ENCODE results near the gene NID1.

The NID1 gene

GRCh38 chr1:236065509-236066005 is 667 bp upstream of the NID1 start:
- no peak for DNase-seq

DNA sequence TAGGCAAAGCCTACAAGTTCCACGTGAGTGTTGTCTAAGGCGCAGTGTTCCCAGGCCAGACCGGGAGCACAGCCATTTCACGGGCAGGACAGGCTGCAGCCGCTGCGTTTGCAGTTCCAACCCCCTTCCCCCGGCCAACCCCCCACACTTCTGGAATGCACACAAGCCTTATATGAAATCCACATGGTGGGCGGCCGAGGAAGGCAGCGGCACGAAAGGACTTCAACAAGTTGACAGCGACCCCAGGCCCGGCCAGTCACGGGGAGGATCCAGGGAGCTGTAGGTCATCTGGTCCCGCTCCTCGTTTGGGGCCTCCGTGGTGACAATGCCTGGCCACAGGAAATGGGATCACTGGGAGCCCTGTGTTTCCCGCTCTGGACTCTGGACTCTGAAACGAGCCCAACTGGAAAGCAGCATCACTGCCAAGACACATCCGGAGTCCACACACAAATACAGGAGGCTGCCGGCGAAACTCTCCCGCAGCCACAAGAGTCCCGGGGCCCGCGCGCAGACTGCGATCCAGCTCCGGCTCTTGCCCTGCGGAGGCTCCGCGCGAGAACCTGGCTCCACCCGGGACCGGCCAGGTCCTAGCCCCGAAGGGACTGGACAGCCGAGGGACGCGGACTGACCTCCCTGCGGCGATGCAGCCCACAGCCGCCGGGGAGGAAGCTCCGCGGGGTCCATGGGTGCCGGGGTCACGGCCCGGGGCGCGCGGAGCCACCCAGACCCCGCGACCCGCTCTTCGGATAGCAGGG is 794 bp downstream of the NID1 start:
- DNase-seq, result peak; percentile 89

DNA sequence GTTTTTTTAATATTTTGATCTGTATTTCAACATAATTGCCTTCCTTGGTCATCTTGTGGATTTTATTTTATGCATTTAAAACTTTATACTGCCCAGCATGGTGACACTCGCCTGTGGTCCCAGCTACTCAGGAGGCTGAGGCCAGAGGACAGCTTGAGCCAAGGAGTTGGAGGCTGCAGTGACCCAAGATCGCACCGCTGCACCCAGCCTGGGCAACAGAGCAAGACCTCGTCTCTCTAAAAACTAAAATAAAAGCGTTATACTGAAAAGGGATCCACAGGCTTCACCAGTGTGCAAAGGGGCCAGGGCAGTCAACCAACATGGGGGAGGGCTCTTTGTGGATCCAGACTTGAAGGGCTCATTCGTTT is 1.4 kb downstream of the NID1 start:
- no peak for DNase-seq

- no peak for DNase-seq
These were observed 4.6 kb downstream of the NID1 start for GRCh38 chr1:236060286-236060685.

DNA sequence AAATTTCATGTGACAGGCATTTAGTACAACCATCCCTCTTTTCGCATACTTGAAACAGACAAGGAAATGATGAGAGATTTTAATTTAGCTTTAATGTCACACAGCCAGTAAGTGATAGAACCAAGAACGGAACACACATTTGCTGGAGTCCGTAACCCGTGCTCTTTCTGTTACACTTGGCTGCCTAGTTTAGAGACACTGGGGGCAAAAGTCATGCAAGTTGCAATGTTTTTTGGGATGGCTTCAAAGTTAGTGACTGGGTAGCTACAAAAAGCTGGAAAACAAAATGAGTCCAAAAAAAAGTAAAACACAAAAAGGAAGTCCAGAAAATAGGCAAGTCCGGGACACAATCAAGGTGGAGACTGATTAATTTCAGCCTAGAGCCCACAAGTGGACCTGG is 5.9 kb downstream of the NID1 start:
- DNase-seq, result no peak

DNA sequence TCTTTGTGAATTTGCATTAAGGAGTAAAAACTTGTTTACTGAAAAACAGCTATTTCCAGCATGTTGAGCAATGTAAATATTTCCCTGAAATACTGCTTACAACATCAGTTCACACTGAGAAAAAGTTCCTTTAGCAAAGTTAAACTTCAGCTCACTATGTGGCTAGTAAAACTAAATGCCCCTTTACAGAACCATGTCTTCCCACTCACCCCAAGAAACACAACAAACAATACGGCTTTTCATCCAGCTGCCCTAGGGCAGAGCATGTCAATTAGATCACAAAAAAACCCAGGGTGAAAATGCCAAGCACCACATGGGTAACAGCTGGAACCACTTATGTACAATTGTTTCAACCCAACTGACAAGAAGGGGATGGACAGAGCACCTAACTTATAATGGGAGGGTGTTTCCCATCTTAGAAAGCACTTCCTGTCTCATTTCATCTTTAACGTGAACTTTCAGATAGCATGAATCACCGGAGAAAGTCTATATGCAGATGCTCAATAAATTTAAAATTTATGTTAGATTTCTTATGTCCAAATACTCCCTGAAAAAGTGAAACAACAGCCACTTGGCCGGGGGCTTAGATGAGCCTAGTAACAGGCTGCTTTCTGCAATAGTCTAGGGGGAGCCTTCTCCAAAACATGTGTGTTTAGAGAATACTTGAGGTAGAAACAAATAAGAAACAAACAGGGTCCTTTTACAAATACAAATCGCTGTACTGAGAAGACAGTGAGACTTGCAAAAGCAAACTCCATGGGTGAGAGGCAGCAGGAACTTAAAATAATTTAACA is 6.6 kb downstream of the NID1 start:
- DNase-seq, result no peak

DNA sequence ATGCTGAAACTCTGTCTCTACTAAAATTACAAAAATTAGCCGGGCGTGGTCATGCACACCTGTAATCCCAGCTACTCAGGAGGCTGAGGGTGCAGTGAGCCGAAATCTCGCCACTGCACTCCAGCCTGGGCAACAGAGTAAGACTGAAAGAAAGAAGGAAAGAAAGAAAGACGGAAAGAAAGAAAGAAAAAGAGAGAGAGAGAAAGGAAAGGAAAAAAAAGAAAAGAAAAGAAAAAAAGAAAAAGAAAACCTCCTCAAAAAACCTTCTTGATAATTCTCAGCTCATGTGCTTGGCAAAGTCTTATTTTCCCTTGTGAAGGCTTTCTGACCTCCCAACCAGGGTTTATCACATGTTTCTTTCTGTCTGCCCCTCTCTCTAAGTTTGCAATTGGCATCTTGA is 7.3 kb downstream of the NID1 start:
- DNase-seq, result no peak

DNA sequence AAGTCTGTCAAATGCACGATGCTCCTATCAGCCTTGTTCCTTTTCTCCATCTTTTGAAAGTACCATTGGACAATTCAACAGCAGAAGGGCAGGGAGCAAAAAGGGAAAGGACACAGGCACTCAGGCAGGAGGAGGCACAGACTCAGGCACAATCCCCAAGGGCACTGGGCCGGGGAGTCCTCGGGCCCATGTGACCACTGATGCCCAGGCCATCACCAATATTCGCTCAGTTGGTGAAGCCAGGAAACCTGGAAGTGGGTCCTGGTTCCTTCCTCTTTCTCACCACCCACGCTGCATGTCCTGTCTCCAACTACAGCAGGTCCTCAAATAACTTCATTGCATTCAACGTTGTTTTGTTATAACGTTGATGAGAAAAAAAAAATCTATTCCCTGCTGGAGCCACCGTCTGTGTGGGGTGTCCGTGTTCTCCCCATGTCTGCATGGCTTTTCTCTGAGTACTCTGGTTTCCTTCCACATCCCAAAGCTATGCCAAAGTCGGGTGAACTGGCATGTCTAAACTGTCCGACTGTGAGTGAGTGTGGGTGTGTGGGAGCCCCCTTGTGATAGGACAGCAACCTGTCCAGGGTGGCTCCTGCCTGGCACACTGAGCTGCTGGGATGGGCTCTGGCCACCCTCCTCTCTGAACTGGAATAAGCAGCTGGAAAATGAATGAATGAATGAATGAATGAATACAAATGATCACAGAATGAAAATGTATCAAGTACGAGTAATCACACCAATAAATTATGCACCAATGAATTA is 12.5 kb downstream of the NID1 start:
- DNase-seq, result no peak

DNA sequence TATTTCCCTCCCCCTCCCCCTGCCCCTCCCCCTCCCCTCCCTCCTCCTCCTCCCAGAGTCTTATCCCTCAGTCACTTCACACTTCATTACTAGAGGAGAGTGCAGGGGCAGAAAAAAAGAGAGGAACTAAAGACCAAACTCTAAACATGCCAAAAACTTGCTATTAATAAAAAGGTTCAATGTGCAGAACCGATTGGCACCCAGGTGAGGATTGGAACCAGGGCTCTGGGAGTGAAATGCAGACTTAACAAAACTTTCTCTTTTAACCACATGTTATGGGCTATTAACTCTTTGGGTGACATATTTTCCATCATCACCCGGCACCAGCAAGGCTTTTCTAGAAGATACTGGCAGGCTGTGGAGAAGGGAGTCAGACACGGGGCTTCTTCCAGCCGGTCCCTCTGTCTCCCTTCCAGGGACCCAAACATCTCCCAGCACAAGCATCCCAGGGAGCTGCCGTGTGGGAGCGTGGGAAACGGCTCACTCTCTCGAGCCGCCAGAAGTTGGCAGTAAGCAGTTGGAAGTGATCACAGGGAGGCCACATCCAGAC is 13.6 kb downstream of the NID1 start:
- DNase-seq, result no peak

DNA sequence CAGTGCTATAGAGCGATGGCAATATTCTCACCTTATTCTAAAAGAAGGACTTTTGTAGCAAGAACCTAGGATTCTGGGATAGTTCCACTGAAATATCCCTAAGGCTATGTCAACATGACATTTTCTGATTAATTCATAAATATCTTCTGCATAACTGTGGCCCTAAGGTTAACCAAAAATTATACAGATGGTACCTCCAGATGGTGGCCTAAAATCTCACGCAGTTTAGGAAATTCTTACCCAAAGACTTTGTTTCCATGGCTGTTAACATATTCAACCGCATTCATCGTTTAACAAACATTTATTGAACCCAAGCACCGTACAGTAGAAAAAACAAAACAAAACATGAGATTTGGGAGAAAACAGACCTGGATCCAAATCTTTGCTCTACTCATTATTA is 19.1 kb downstream of the NID1 start:
- no peak for DNase-seq

GRCh38 chr1:236044341-236044740 is 20.5 kb downstream of the NID1 start:
- no peak for DNase-seq

DNA sequence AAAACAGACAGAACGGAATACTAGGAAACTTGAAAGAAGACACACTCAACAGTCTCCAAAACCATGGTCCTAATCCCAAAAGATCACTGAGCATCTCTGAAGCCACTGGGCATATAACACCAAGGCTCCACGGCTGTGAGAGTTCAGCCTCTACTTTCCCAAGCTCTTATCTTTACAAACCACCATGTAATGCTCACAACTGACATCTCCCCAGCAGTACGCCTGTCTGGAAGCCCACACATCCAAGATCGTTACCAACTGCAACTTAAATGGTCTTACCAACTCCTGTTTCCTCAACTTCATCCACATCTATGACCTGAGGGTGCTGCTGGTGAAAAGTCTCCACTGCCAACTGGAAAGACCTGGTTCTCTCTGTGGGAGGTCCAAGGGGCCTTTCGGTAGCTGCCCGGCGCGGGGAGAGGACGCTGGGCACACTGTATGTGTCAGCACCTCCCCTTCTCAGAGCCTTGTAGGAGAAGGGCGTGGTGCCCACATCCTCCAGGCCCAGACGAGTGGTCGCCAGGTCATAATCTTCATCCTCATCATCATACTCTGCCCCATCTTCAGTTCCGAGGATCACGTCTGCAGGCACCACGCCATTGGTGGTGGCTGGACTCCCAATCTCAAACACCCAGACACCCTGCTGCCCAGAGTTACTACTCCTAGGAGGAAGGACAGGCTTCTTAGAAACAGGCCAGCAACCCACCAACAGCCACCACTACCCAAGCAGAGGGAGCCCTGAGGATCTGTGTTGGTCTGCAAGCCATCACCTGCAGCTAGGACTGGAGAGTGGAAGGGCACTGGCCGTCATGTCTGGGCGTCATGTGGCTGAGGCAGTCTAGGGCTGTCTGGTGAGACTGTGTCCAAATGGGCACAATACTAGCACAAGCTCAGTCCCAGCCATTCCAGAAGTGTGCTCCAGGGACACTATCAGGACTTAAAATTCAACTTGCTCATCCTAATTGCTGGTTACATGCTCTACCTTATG is 23.0 kb downstream of the NID1 start:
- no peak for DNase-seq

- no peak for DNase-seq
These were observed 24.9 kb downstream of the NID1 start for GRCh38 chr1:236039740-236040685.

- no peak for DNase-seq
These were observed 26.9 kb downstream of the NID1 start for GRCh38 chr1:236038034-236038433.

DNA sequence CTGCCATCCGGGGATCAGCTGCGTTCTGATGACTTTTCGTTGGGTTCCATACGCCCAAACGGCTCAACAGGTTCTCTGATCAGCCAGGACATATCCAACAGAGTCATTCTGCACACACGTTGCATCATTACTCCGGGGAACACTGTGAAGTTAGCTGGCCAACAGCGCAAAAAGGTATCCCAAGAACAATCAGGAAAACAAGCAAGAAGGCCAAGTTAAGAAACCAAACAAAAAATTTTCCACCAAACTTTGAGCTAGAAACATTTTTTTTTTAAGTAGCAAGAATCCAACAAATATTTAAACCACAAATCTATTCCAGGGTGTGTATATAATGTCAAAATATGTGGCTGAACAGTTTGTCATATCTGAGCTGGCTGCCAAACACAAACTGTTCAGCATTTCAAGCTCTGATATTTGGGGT is 29.2 kb downstream of the NID1 start:
- no peak for DNase-seq

DNA sequence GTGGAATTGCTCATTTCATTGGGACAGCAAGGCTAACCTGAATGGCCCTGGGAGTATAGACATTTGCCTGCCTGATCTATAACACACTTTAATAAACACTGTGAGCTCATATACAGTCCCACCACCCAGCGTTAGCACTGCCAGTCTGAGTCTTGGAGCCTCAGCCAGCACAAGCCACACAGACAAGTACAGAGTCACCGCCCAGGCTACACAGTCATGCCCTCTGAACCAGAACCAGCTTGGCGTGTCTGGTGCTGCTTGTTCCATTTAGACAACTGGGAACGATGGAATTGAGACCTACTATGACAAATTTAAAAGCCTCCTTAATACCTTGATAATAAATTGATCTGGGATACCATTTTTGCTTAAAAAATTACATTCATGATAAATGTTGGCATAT is 31.6 kb downstream of the NID1 start:
- DNase-seq, result no peak

DNA sequence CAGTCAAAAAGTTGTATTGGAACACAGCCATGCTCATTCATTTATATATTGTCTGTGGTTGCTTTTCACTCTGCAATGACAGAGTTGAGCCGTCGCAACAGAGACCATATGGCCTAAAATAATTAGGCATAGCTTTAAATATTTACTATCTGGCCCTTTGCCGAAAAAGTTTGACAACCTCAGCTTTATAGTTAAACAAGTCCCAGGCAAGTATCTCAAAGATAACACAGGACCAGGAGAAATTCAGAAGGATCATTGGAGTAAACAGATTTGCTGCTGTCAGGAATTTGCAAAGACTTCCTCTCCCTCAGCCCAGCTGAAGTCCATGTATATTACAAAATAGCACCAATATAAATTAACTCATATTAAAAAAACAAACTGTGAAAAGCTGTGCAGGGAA is 34.4 kb downstream of the NID1 start:
- DNase-seq, result no peak

DNA sequence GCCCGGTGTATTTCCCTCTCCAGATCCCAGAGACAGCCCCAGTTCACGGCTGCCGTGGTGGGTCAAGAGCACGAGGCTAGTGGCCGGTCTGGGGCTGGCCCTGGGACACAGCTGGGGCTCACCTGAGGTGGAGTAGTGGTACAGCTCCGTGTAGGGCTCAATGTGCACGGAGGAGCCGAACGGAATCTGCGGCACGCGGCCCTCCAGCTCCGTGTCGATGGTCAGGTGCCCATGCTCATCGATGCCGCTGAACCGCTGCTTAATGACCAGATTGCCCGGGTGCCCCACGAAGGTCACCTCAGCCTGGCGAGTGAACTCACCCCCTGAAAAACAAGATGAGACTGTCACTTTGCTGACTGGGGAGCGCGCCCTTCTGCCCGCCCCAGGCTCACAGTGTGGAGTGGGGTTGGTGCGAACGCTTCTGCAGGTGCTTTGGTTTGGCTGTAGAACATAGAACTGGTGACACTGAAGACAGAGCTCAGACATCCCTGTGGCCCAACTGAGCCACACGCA is 35.4 kb downstream of the NID1 start:
- no peak for DNase-seq

DNA sequence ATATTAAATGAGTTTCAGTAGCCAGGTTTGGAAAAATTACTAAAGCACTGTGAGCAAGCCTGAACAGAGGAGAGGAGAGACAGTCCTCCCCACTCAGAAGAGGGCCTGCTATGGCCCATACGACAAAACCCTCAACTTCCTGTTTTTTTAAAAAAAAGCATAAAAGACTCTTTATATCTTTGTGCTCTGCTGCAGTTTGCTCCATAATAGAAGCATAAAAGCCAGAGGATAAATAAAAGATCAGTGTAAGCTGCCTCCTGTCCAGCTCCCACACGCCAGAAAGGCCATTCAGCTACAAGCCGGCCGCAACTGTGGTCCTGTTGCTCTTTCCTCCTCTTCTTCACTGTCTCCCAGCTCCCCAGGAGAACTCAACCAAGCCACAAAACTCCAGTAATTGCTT is 37.8 kb downstream of the NID1 start:
- DNase-seq, result no peak

DNA sequence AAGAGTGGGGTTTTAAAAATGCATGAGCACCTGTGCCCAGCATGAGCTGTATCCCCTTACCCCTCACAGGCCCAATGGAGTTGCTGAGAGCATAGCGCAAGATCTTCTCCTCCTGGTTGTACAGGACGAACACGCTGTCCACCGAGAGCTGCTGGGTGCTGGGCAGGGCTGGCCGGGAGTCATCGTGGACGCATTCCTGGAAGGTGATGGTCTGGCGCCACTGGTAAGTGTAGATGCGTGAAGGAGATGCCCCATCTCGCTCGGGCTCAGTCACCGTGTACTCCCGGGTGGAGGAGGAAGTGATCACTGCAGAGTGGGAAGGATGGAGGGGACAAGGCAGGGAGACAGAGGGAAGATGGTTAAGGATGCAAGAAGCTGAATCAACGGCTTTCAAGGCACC is 39.1 kb downstream of the NID1 start:
- no peak for DNase-seq

GRCh38 chr1:236024641-236025040 is 40.2 kb downstream of the NID1 start:
- no peak for DNase-seq
